BJ (cell line): ENCODE measurements around the gene UBAC1. TPM values are rescaled to one million over a fixed set of nuclear protein-coding genes. Genes with fewer than 3 reads are reported as not detected.

Source experiments
- CTCF ChIA-PET: fragments of 350-600 bp; formaldehyde crosslinking; extraction: SDS; loops from one replicate; lab custom pipeline; 2021; ENCODE audit warnings: antibody characterized with exemption, inconsistent platforms; lab: Yijun Ruan, JAX
- POLR2A ChIA-PET: fragments of 300-600 bp; sonication (Branson Sonifier 250); formaldehyde crosslinking; extraction: SDS; loops from one replicate; lab custom pipeline; 2021; ENCODE audit warnings: antibody characterized with exemption; lab: Charles Lee
- DNase-seq: peaks from one replicate; pipeline ENCODE4 v3.0.0-alpha.2; 2011; ENCODE audit warnings: low read depth
- H3K27me3 ChIP-seq: 2 replicates; pipeline ENCODE4 v1.6.0; 2011; ENCODE audit warnings: low read length; ENCODE audit not compliant: control insufficient read depth, insufficient read depth
- H3K36me3 ChIP-seq: 2 replicates; pipeline ENCODE4 v1.5.1; 2011; ENCODE audit warnings: low read length; ENCODE audit not compliant: control insufficient read depth, insufficient read depth
- H3K4me3 ChIP-seq: 2 replicates; pipeline ENCODE4 v1.5.1; 2011; ENCODE audit warnings: low read depth, mild to moderate bottlenecking, control low read depth, low read length
- CTCF ChIP-seq: IDR thresholded peaks from 2 replicates; pipeline ENCODE4 v1.5.1; 2011; ENCODE audit warnings: low read depth, mild to moderate bottlenecking, control low read depth, inconsistent platforms, low read length, moderate library complexity; ENCODE audit not compliant: insufficient read depth
- polyA plus RNA-seq: library from polyadenylated mRNA; depleted of rRNA; stranded (reverse); fragments of >200 nt; gene quantifications from 2 replicates; pipeline ENCODE4 v1.2.3, GENCODE V29; 2011

The UBAC1 gene
- polyA plus RNA-seq, 1 experiment = 50.2 TPM

- CTCF ChIA-PET = interaction anchor here (2.4 kb wide), 1 partner anchor 10 kb away, joined by 11 read pairs; the partner anchor contains the start of gene UBAC1
- DNase-seq = no peak
- no peak for TF ChIP-seq CTCF
- POLR2A ChIA-PET = no interaction called here
- no peaks in the 10 kb centered on the region for H3K27me3 ChIP-seq
- peaks cover 29% of the 10 kb centered on the region for H3K36me3 ChIP-seq
- H3K4me3 ChIP-seq = no peak overlapping the region
Observed at GRCh38 chr9:135950135-135950682, 11.0 kb downstream of the UBAC1 start.

GRCh38 chr9:135949501-135950134, 11.6 kb downstream of the UBAC1 start:
- H3K36me3 ChIP-seq = peaks cover 34% of the 10 kb centered on the region
- POLR2A ChIA-PET = no interaction called here
- TF ChIP-seq CTCF = no peak
- DNase-seq = no peak
- CTCF ChIA-PET = interaction anchor here (2.4 kb wide), 1 partner anchor 11 kb away, joined by 11 read pairs; the partner anchor contains the start of gene UBAC1
- no peaks in the 10 kb centered on the region for H3K27me3 ChIP-seq
- no peak overlapping the region for H3K4me3 ChIP-seq

- Histone ChIP-seq H3K27me3 (no peaks in the 10 kb centered on the region), H3K36me3 (peaks cover 37% of the 10 kb centered on the region), H3K4me3 (no peak overlapping the region)
- ChIA-PET POLR2A (no interaction called here), CTCF (no interaction called here)
- no peak for DNase-seq
- TF ChIP-seq CTCF = no peak
Observed at GRCh38 chr9:135948968-135949367, 12.2 kb downstream of the UBAC1 start.

- ChIA-PET POLR2A (no interaction called here), CTCF (no interaction called here)
- H3K36me3 ChIP-seq = peaks cover 36% of the 10 kb centered on the region
Observed at GRCh38 chr9:135948446-135948845, 12.7 kb downstream of the UBAC1 start.

More at GRCh38 chr9:135948446-135948845, 12.7 kb downstream of the UBAC1 start:
- Histone ChIP-seq H3K27me3 (no peaks in the 10 kb centered on the region), H3K4me3 (no peak overlapping the region)
- no peak for TF ChIP-seq CTCF
- no peak for DNase-seq
